ENCODE data around the gene MRPS21. TPM values are rescaled to one million over a fixed set of nuclear protein-coding genes. Genes with fewer than 3 reads are reported as not detected.

MRPS21 gene
- total and polyA plus RNA-seq, 2 of the 8 experiments (the other 6 are each of a cell fraction or from before 2014, with no cell fraction given): 81.9 to 99.8 TPM

DNA sequence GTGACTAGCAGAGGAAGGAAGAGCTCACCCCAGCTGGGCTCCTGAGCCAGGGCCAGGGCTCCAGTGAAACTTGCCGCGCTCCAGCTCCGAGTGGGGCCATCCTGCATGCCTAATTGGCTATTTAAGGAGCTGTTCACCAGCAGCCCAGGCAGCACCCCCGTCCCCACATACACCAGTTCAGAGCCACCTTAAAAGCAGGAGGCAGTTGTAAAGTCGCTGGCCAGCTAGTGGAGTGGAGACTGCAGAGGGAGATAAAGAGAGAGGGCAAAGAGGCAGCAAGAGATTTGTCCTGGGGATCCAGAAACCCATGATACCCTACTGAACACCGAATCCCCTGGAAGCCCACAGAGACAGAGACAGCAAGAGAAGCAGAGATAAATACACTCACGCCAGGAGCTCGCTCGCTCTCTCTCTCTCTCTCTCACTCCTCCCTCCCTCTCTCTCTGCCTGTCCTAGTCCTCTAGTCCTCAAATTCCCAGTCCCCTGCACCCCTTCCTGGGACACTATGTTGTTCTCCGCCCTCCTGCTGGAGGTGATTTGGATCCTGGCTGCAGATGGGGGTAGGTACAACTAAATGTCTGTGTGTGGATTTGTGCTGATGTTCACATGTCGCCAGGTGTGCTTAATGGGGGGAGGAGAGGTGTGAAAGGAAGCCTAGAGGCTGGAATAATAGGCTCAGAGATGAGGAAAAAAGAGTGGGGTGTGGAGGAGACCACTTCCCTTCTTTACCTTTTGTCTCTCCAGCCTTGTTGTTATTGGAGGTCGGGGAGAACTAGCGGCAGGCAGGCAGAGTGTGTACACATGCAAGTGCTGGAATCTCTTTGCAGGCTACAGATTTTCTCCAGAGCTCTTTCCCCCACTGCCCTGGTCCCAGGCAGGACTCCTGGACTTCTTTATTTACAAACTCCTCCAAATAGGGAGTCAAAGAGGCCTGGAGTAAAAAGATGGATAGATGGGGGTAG lies 35.8 kb upstream of the MRPS21 start, which contains the start of gene CA14 (continued):
- TF ChIP-seq HDAC2 (IDR thresholded peaks at IDR 0.05; ENCODE audit: borderline replicate concordance in 1 of 2, low read depth in 2 of 2, low read length in 2 of 2): 0 out of 4 replicates have a peak, but pooled peaks of 1 of the 2 experiments have one; percentile 21

Data from H1 (cell line).